Measurements from ENCODE around the gene ZNHIT6. TPM values are rescaled to one million over a fixed set of nuclear protein-coding genes. Genes with fewer than 3 reads are reported as not detected.
"Not testable (repeated sequence)": the region's sequence is repeated elsewhere in the genome, so short reads cannot be mapped to it uniquely, and the experiment has no call there.

ZNHIT6 gene
- total RNA-seq, 1 experiment from 2014 or later: 16.1 TPM

GRCh38 chr1:85718678-85719340 lies 10.6 kb upstream of the ZNHIT6 start:
- no peaks in the 10 kb centered on the region for H3K27me3 ChIP-seq (ENCODE audit: insufficient read depth, low read depth)
- H3K36me3 ChIP-seq (ENCODE audit: low read depth): no peaks in the 10 kb centered on the region; the same call in 1 of the 2 replicates
- peaks cover 33% of the 10 kb centered on the region for H3K9me3 ChIP-seq (ENCODE audit: insufficient read depth, low read depth)
- H3K9me2 ChIP-seq (ENCODE audit: insufficient read depth): no peaks in the 10 kb centered on the region
- BruUV-seq (replicated peaks): no TSS peak
- CTCF ChIA-PET: no interaction called here
- no peak for DNase-seq
- no peaks in the 10 kb centered on the region for H4K20me1 ChIP-seq (ENCODE audit: insufficient read depth)
- intact Hi-C loops (cut with micrococcal nuclease; ENCODE audit: unreplicated experiment): no loop called here
- no peak overlapping the region for H2AFZ ChIP-seq
- TF ChIP-seq, protein P1, sequence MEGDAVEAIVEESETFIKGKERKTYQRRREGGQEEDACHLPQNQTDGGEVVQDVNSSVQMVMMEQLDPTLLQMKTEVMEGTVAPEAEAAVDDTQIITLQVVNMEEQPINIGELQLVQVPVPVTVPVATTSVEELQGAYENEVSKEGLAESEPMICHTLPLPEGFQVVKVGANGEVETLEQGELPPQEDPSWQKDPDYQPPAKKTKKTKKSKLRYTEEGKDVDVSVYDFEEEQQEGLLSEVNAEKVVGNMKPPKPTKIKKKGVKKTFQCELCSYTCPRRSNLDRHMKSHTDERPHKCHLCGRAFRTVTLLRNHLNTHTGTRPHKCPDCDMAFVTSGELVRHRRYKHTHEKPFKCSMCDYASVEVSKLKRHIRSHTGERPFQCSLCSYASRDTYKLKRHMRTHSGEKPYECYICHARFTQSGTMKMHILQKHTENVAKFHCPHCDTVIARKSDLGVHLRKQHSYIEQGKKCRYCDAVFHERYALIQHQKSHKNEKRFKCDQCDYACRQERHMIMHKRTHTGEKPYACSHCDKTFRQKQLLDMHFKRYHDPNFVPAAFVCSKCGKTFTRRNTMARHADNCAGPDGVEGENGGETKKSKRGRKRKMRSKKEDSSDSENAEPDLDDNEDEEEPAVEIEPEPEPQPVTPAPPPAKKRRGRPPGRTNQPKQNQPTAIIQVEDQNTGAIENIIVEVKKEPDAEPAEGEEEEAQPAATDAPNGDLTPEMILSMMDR (conservative IDR thresholded peaks at IDR 0.05): no peak
- no peak for TF ChIP-seq EZH2 (IDR thresholded peaks at IDR 0.05; ENCODE audit: low read depth)
- no peaks in the 10 kb centered on the region for H3K4me1 ChIP-seq (replicated peaks; ENCODE audit: insufficient read depth)
- no peaks in the 10 kb centered on the region for H3F3A ChIP-seq (ENCODE audit: insufficient read depth, low read depth)
- no peak overlapping the region for H3K4me3 ChIP-seq
- H3K27ac ChIP-seq: no peak overlapping the region
- POLR2A ChIA-PET (ENCODE audit: unreplicated experiment): interaction anchor here (0.6 kb wide), 1 partner anchor 11 kb away, joined by 3 read pairs; the partner anchor contains the start of gene ZNHIT6
- no peaks in the 10 kb centered on the region for H3K79me2 ChIP-seq (ENCODE audit: low read depth)
- H3K4me2 ChIP-seq: no peak overlapping the region

DNA sequence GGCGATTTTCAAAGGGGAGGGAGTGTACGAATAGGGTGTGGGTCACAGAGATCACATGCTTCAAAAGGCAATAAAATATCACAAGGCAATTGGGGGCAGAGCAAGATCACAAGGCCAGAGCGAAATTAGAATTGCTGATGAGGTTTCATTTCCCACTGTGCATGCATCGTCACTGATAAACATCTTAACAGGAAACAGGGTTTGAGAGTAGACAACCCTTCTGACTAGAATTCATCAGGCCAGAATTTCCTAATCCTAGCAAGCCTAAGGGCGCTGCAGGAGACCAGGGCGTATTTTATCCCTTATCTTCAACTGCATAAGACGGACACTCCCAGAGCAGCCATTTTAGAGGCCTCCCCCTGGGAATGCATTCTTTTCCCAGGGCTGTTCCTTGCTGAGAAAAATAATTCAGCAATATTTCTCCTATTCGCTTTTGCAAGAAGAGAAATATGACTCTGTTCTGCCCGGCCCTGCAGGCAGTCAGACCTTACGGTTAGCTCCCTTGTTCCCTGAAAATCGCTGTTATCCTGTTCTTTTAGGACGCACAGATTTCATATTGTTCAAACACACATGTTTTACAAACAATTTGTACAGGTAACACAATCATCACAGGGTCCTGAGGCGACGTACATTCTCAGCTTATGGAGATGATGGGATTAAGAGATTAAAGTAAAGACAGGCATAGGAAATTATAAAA lies 6.3 kb upstream of the ZNHIT6 start:
- H2AFZ ChIP-seq; H3K9me2 ChIP-seq (ENCODE audit: insufficient read depth); DNase-seq; POLR2A ChIA-PET (ENCODE audit: unreplicated experiment); H3K27ac ChIP-seq; H3K36me3 ChIP-seq (ENCODE audit: low read depth); intact Hi-C loops (cut with micrococcal nuclease; ENCODE audit: unreplicated experiment); BruUV-seq (replicated peaks); H3K4me2 ChIP-seq; H4K20me1 ChIP-seq (ENCODE audit: insufficient read depth); H3K79me2 ChIP-seq (ENCODE audit: low read depth); CTCF ChIA-PET; H3F3A ChIP-seq (ENCODE audit: insufficient read depth, low read depth); H3K4me3 ChIP-seq; H3K27me3 ChIP-seq (ENCODE audit: insufficient read depth, low read depth); H3K4me1 ChIP-seq (replicated peaks; ENCODE audit: insufficient read depth): not testable (repeated sequence)
- H3K9me3 ChIP-seq (ENCODE audit: insufficient read depth, low read depth): peaks cover 23% of the 10 kb centered on the region; the same call in 1 of the 2 replicates

DNA sequence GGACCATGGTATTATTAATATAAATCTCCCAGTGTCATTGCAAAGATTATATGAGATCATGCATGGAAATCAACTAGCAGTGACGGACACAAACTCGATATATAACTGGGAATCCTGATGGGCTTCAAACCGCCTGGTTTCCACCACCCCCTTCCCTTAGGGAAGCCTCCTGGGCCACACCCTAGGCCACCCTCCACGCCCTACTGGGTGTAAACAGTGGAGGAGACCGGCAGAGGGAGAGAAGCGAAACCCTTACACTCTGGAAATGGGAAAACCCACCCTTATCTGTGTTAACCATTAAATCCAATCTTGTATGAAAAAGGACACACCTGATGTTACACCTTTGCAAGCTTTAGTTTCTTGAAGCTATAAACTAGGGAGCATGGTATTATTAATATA lies 595 bp upstream of the ZNHIT6 start:
- H3K4me2 ChIP-seq: peak overlapping the region; percentile 84
- ChIA-PET CTCF (interaction anchor here (0.6 to 1.3 kb wide), 6 partner anchors 9 to 406 kb away, joined by 3 to 10 read pairs (median 4); no protein-coding TSS in a partner anchor), POLR2A (ENCODE audit: unreplicated experiment) (interaction anchor here (0.6 to 1.0 kb wide), 5 partner anchors 10 to 147 kb away, joined by 3 to 4 read pairs (median 3); no protein-coding TSS in a partner anchor)
- H4K20me1 ChIP-seq (ENCODE audit: insufficient read depth): no peaks in the 10 kb centered on the region
- H3K79me2 ChIP-seq (ENCODE audit: low read depth): peaks cover 40% of the 10 kb centered on the region
- H3K27ac ChIP-seq: peak overlapping the region; percentile 67
- peaks cover 8% of the 10 kb centered on the region; the same call in 1 of the 2 replicates for H3F3A ChIP-seq (ENCODE audit: insufficient read depth, low read depth)
- H3K9me3 ChIP-seq (ENCODE audit: insufficient read depth, low read depth): peaks cover 7% of the 10 kb centered on the region; the same call in 1 of the 2 replicates
- peak overlapping the region; percentile 94 for H2AFZ ChIP-seq
- peak overlapping the region; percentile 79 for H3K4me3 ChIP-seq
- BruUV-seq (replicated peaks): TSS peak; percentile 83
- H3K36me3 ChIP-seq (ENCODE audit: low read depth): peaks cover 21% of the 10 kb centered on the region
- DNase-seq: peak in 1 of 2 experiments; percentile 3
- intact Hi-C loops (cut with micrococcal nuclease; ENCODE audit: unreplicated experiment): loop anchor here (1.0 to 5.0 kb wide), 5 partner anchors 102 to 401 kb away; no protein-coding TSS in a partner anchor
- TF ChIP-seq EZH2 (IDR thresholded peaks at IDR 0.05; ENCODE audit: low read depth): no peak
- TF ChIP-seq, protein P1 (conservative IDR thresholded peaks at IDR 0.05): peak; percentile 47; the same call in 1 of the 2 replicates
- no peaks in the 10 kb centered on the region for H3K27me3 ChIP-seq (ENCODE audit: insufficient read depth, low read depth)
- H3K9me2 ChIP-seq (ENCODE audit: insufficient read depth): no peaks in the 10 kb centered on the region
- H3K4me1 ChIP-seq (replicated peaks; ENCODE audit: insufficient read depth): peaks cover 22% of the 10 kb centered on the region

All from PC-9 (cell line).